GM23248 (cell line): ENCODE measurements around the gene CTTNBP2. TPM values are rescaled to one million over a fixed set of nuclear protein-coding genes. Genes with fewer than 3 reads are reported as not detected.

Source experiments
- DNase-seq: peaks from one replicate; pipeline ENCODE4 v3.0.0-alpha.2; 2015
- H2AFZ ChIP-seq: fragments of 200-600 bp; sonication (generic); 2 replicates; pipeline ENCODE4 v1.6.1; 2016; ENCODE audit warnings: antibody characterized with exemption
- H3F3A ChIP-seq: fragments of 200-600 bp; sonication (generic); 2 replicates; pipeline ENCODE4 v1.6.1; 2016; ENCODE audit warnings: mild to moderate bottlenecking, antibody characterized with exemption, mixed run types; ENCODE audit not compliant: insufficient read depth
- H3K27ac ChIP-seq: fragments of 200-600 bp; sonication (generic); 2 replicates; pipeline ENCODE4 v1.5.1; 2016; ENCODE audit warnings: mild to moderate bottlenecking
- H3K27me3 ChIP-seq: fragments of 200-600 bp; sonication (generic); replicated peaks from 2 replicates; pipeline ENCODE4 v1.6.1; 2016; ENCODE audit warnings: mild to moderate bottlenecking; ENCODE audit not compliant: insufficient read depth
- H3K36me3 ChIP-seq: fragments of 200-600 bp; sonication (generic); 2 replicates; pipeline ENCODE4 v1.6.1; 2016; ENCODE audit warnings: low read depth, mild to moderate bottlenecking
- H3K4me1 ChIP-seq: fragments of 200-600 bp; sonication (generic); 2 replicates; pipeline ENCODE4 v1.6.1; 2016; ENCODE audit warnings: mild to moderate bottlenecking; ENCODE audit not compliant: insufficient read depth
- H3K4me2 ChIP-seq: fragments of 200-600 bp; sonication (generic); one replicate; pipeline ENCODE4 v1.6.1; 2016; ENCODE audit warnings: mild to moderate bottlenecking; ENCODE audit not compliant: unreplicated experiment
- H3K4me3 ChIP-seq: fragments of 200-600 bp; sonication (generic); 2 replicates; pipeline ENCODE4 v1.5.1; 2016; ENCODE audit warnings: mild to moderate bottlenecking
- H3K79me2 ChIP-seq: fragments of 200-600 bp; sonication (generic); 2 replicates; pipeline ENCODE4 v1.6.1; 2016; ENCODE audit warnings: mild to moderate bottlenecking; ENCODE audit not compliant: insufficient read depth
- H3K9ac ChIP-seq: fragments of 200-600 bp; sonication (generic); 2 replicates; pipeline ENCODE4 v1.6.1; 2016; ENCODE audit warnings: mild to moderate bottlenecking
- H3K9me2 ChIP-seq: fragments of 200-600 bp; sonication (generic); 2 replicates; pipeline ENCODE4 v1.6.1; 2016; ENCODE audit warnings: mixed run types, mild to moderate bottlenecking, moderate library complexity; ENCODE audit not compliant: insufficient read depth
- H3K9me3 ChIP-seq: fragments of 200-600 bp; sonication (generic); one replicate; pipeline ENCODE4 v1.6.1; 2017; ENCODE audit warnings: low read depth
- H4K20me1 ChIP-seq: fragments of 200-600 bp; sonication (generic); 2 replicates; pipeline ENCODE4 v1.6.0; 2016; ENCODE audit not compliant: insufficient read depth
- EZH2 ChIP-seq: fragments of 200-600 bp; sonication (generic); IDR thresholded peaks from 2 replicates; pipeline ENCODE4 v1.6.1; 2018; ENCODE audit warnings: antibody characterized with exemption, mild to moderate bottlenecking; ENCODE audit not compliant: insufficient read depth, poor library complexity, severe bottlenecking
- EZH2phosphoT487 ChIP-seq: fragments of 200-600 bp; sonication (generic); IDR thresholded peaks from 2 replicates; pipeline ENCODE4 v1.6.1; 2018; ENCODE audit warnings: antibody characterized with exemption, moderate library complexity, mild to moderate bottlenecking, low read depth; ENCODE audit not compliant: insufficient read depth
- WGBS, 2 experiments: methylation state at CpG; one replicate each; pipeline ENCODE4 v1.1.6; 2015 to 2017; ENCODE audit warnings: low lambda C conversion rate in 2 of 2, low coverage in 1 of 2; ENCODE audit errors: missing lambda C conversion rate in 2 of 2; 5-methylcytosine and 5-hydroxymethylcytosine counted together
- in situ Hi-C: fragments of 300-500 bp; cut with MboI; formaldehyde crosslinking; loops from 2 replicates; pipeline ENCODE4 v1.15.0; 2020
- polyA plus RNA-seq: library from polyadenylated mRNA; unstranded; fragments of >200 nt; fragmentation: Nextera tagmentation; extraction: Ambion mirVana; gene quantifications from 2 replicates; pipeline ENCODE4 v1.2.1, GENCODE V29; 2016
- total RNA-seq: library from RNA; depleted of rRNA; stranded (reverse); fragments of >200 nt; shearing (Covaris generic); gene quantifications from 2 replicates; pipeline ENCODE4 v1.2.3, GENCODE V29; 2014

The CTTNBP2 gene
- total and polyA plus RNA-seq, 2 experiments from 2014 or later, result not detected

DNA sequence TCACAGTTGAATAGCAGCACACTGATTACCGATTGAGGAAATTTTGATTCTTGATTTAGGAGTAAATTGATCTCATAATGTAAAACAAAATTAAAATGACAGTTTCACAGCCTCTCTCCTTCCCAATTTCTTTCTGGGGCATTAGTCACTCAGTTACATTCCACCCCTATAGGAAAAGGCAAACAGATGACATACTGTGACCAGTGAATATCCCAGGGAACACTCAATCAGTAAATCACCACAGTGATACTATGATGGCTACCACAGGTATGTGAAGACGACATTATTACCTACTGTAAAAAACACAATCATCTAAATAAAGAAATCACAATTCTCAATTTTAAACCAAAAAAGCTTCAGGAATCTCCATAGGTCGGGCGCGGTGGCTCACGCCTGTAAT is 15.5 kb downstream of the CTTNBP2 start:
- Histone ChIP-seq H3K9me2 (no peaks in the 10 kb centered on the region), H3K79me2 (no peaks in the 10 kb centered on the region), H3K9me3 (no peaks in the 10 kb centered on the region), H3K4me2 (no peak overlapping the region), H3K36me3 (no peaks in the 10 kb centered on the region), H3K27ac (no peak overlapping the region), H4K20me1 (no peaks in the 10 kb centered on the region), H3K27me3 (no peaks in the 10 kb centered on the region), H2AFZ (no peak overlapping the region), H3K4me1 (no peaks in the 10 kb centered on the region), H3F3A (no peaks in the 10 kb centered on the region), H3K9ac (no peak overlapping the region), H3K4me3 (no peak overlapping the region)
- WGBS, 2 experiments, result 55 to 58% methylated on average over 6 of the region's 6 CpGs
- in situ Hi-C loops, result no loop called here
- no peak for DNase-seq
- no peak for TF ChIP-seq EZH2

GRCh38 chr7:117856196-117856595 is 17.0 kb downstream of the CTTNBP2 start:
- no peak overlapping the region for H3K4me2 ChIP-seq
- H3K79me2 ChIP-seq, result no peaks in the 10 kb centered on the region
- H3F3A ChIP-seq, result no peaks in the 10 kb centered on the region
- no peak overlapping the region for H3K27ac ChIP-seq
- no peak overlapping the region for H3K4me3 ChIP-seq
- H3K9me2 ChIP-seq, result no peaks in the 10 kb centered on the region
- no peak overlapping the region for H3K9ac ChIP-seq
- no peaks in the 10 kb centered on the region for H3K4me1 ChIP-seq
- no peaks in the 10 kb centered on the region for H3K36me3 ChIP-seq
- H4K20me1 ChIP-seq, result no peaks in the 10 kb centered on the region
- H2AFZ ChIP-seq, result no peak overlapping the region
- no peaks in the 10 kb centered on the region for H3K27me3 ChIP-seq
- no peak for TF ChIP-seq EZH2phosphoT487
- no peak for TF ChIP-seq EZH2
- no peak for DNase-seq
- in situ Hi-C loops, result no loop called here
- no peaks in the 10 kb centered on the region for H3K9me3 ChIP-seq

DNA sequence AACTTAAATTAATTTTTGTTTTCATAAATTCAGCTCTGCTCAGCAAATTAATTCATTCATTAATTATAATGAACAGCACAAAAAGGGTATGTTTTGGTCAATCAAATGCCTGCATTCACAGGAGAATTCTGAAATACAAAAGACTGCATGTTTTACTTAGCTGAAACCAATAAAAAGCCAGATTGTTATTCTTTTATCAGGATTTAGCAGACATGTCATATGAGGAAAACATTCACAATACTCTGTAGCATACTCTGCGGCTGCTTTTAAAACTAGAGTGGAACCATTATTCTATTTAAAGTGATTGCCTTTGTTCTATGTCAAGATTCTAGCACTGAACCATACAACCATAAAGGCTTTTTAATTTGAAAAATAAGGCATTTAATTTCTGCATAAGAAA is 19.1 kb downstream of the CTTNBP2 start:
- TF ChIP-seq EZH2phosphoT487 (no peak), EZH2 (no peak)
- Histone ChIP-seq H3F3A (no peaks in the 10 kb centered on the region), H3K9me3 (no peaks in the 10 kb centered on the region), H3K4me2 (no peak overlapping the region), H3K27ac (no peak overlapping the region), H3K27me3 (no peaks in the 10 kb centered on the region), H3K79me2 (no peaks in the 10 kb centered on the region), H3K9me2 (no peaks in the 10 kb centered on the region), H4K20me1 (no peaks in the 10 kb centered on the region), H3K4me3 (no peak overlapping the region), H3K9ac (no peak overlapping the region), H3K4me1 (no peaks in the 10 kb centered on the region), H2AFZ (no peak overlapping the region), H3K36me3 (no peaks in the 10 kb centered on the region)
- 22 to 43% methylated on average over 1 of the region's 1 CpG for WGBS, 2 experiments
- in situ Hi-C loops, result no loop called here
- DNase-seq, result no peak

DNA sequence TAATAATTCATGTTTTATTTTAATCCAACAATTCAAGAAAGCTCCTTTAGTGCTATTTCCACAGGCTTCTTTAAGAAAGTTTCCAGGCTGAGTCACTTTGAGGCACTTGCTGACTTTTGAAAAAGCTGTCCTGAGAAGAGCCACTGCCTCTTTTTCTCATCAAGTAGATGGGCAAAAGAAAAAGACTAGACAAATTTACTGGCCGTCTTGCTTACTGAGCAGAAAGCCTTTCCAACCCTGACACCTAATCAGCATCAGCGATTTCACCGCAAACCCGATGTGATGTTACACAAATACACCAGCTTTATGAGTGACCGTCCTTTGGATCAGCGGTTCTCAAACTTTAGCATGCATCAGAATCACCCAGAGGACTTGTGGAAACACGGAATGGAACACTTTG is 24.3 kb downstream of the CTTNBP2 start:
- no peaks in the 10 kb centered on the region for H3K79me2 ChIP-seq
- TF ChIP-seq EZH2, result no peak
- TF ChIP-seq EZH2phosphoT487, result no peak
- no peak overlapping the region for H3K4me3 ChIP-seq
- H3K4me2 ChIP-seq, result no peak overlapping the region
- H3F3A ChIP-seq, result no peaks in the 10 kb centered on the region
- no peaks in the 10 kb centered on the region for H4K20me1 ChIP-seq
- no peaks in the 10 kb centered on the region for H3K27me3 ChIP-seq
- H3K36me3 ChIP-seq, result no peaks in the 10 kb centered on the region
- WGBS, 2 experiments, result 46 to 48% methylated on average over 7 of the region's 7 CpGs
- in situ Hi-C loops, result no loop called here
- no peak overlapping the region for H2AFZ ChIP-seq
- no peaks in the 10 kb centered on the region for H3K9me3 ChIP-seq
- DNase-seq, result no peak
- H3K27ac ChIP-seq, result no peak overlapping the region
- H3K9me2 ChIP-seq, result no peaks in the 10 kb centered on the region
- H3K9ac ChIP-seq, result no peak overlapping the region
- H3K4me1 ChIP-seq, result no peaks in the 10 kb centered on the region

GRCh38 chr7:117844678-117845077 is 28.6 kb downstream of the CTTNBP2 start:
- H3K36me3 ChIP-seq, result no peaks in the 10 kb centered on the region
- no peaks in the 10 kb centered on the region for H3K79me2 ChIP-seq
- TF ChIP-seq EZH2, result no peak
- no peak for TF ChIP-seq EZH2phosphoT487
- H3K9me3 ChIP-seq, result no peaks in the 10 kb centered on the region
- no peaks in the 10 kb centered on the region for H3K4me1 ChIP-seq
- no peaks in the 10 kb centered on the region for H4K20me1 ChIP-seq
- no peak overlapping the region for H3K27ac ChIP-seq
- H3K4me2 ChIP-seq, result no peak overlapping the region
- no peak overlapping the region for H3K4me3 ChIP-seq
- WGBS, 2 experiments, result 18 to 33% methylated on average over 2 of the region's 2 CpGs
- no peaks in the 10 kb centered on the region for H3K9me2 ChIP-seq
- H3K27me3 ChIP-seq, result no peaks in the 10 kb centered on the region
- no peaks in the 10 kb centered on the region for H3F3A ChIP-seq
- in situ Hi-C loops, result no loop called here
- no peak overlapping the region for H2AFZ ChIP-seq
- DNase-seq, result no peak
- no peak overlapping the region for H3K9ac ChIP-seq
